ENCODE data around the gene RUNX2.

GRCh38 chr6:45678285-45678607, 350.1 kb downstream of the RUNX2 start:
- TF ChIP-seq CTCF (IDR thresholded peaks at IDR 0.05; ENCODE audit: low read depth, low read length, missing input control) (no peak), MAX (IDR thresholded peaks at IDR 0.05) (no peak), GABPA (IDR thresholded peaks at IDR 0.05 in 1 of 2, conservative IDR thresholded peaks at IDR 0.05 in 1 of 2) (no peak), RAD21 (IDR thresholded peaks at IDR 0.05) (no peak), JUND (IDR thresholded peaks at IDR 0.05) (no peak), SP1 (IDR thresholded peaks at IDR 0.05) (no peak), REST (IDR thresholded peaks at IDR 0.05) (no peak), ZBTB33 (IDR thresholded peaks at IDR 0.05) (no peak), EGR1 (IDR thresholded peaks at IDR 0.05; ENCODE audit: low read depth in 2 of 2) (no peak), RXRA (IDR thresholded peaks at IDR 0.05) (no peak), FOXA2 (IDR thresholded peaks at IDR 0.05) (no peak), YY1 (IDR thresholded peaks at IDR 0.05) (no peak), TAF1 (conservative IDR thresholded peaks at IDR 0.05) (no peak)

Measured in liver (tissue), 3 donors.